ENCODE results near the gene TMLHE. TPM values are rescaled to one million over a fixed set of nuclear protein-coding genes. Genes with fewer than 3 reads are reported as not detected.
"Not testable (repeated sequence)": the region's sequence is repeated elsewhere in the genome, so short reads cannot be mapped to it uniquely, and the experiment has no call there.

Gene TMLHE
- total and polyA plus RNA-seq, 2 of the 13 experiments (the other 11 are each of a cell fraction or from before 2014, with no cell fraction given), result 12.5 to 14.2 TPM

- intact Hi-C loops (cut with micrococcal nuclease; ENCODE audit: unreplicated experiment), result no loop called here
- no peak overlapping the region for H3K4me3 ChIP-seq (replicated peaks in 1 of 3; ENCODE audit: insufficient read depth in 1 of 3, low read depth in 2 of 3, low read length in 3 of 3)
- in situ Hi-C loops (cut with HindIII; ENCODE audit: extremely low pct_ligation_motif_present, low pct_unique_long_range_greater_than_20kb), result no loop called here
- no peaks in the 10 kb centered on the region for H3K4me1 ChIP-seq (ENCODE audit: insufficient read depth, low read length)
- no peaks in the 10 kb centered on the region for H4K20me1 ChIP-seq (ENCODE audit: insufficient read depth, low read length)
- no peaks in the 10 kb centered on the region for H3K9me3 ChIP-seq (ENCODE audit: low read length)
- BruUV-seq (replicated peaks), result no TSS peak
- no peaks in the 10 kb centered on the region for H3K36me3 ChIP-seq (replicated peaks in 1 of 2; ENCODE audit: control insufficient read depth in 1 of 2, insufficient read depth in 2 of 2, low read length in 2 of 2)
- CTCF ChIA-PET (ENCODE audit: low intra/inter-chr PET ratio, low total read pairs), result no interaction called here
- H3K4me2 ChIP-seq (ENCODE audit: low read depth, low read length), result no peak overlapping the region
- H3K27me3 ChIP-seq (ENCODE audit: control insufficient read depth in 1 of 2, insufficient read depth in 2 of 2, low read length in 2 of 2), result no peaks in the 10 kb centered on the region
- POLR2A ChIA-PET, result no interaction called here
- no peaks in the 10 kb centered on the region for H3K79me2 ChIP-seq (ENCODE audit: insufficient read depth, low read length)
- H2AFZ ChIP-seq (ENCODE audit: low read length), result no peak overlapping the region
- DNase-seq (ENCODE audit: low spot score) (no peak), FAIRE-seq (no peak), ATAC-seq (no peak)
- TF ChIP-seq ZNF572 (CRISPR knock-in tag; IDR thresholded peaks at IDR 0.05) (no peak), ZNF354B (CRISPR knock-in tag; IDR thresholded peaks at IDR 0.05) (no peak), TEF (CRISPR knock-in tag; IDR thresholded peaks at IDR 0.05) (no peak), CC2D1A (CRISPR knock-in tag; IDR thresholded peaks at IDR 0.05) (no peak)
- H3K9ac ChIP-seq (ENCODE audit: insufficient read depth, low read depth, low read length), result no peak overlapping the region
- no peak overlapping the region for H3K27ac ChIP-seq (ENCODE audit: extremely low read length, insufficient read depth, low read length)
Measured at GRCh38 chrX:155505296-155505695, 107.5 kb downstream of the TMLHE start.

- POLR2A ChIA-PET; intact Hi-C loops (cut with micrococcal nuclease; ENCODE audit: unreplicated experiment); BruUV-seq (replicated peaks); H4K20me1 ChIP-seq (ENCODE audit: insufficient read depth, low read length); CTCF ChIA-PET (ENCODE audit: low intra/inter-chr PET ratio, low total read pairs); H3K36me3 ChIP-seq (replicated peaks in 1 of 2; ENCODE audit: control insufficient read depth in 1 of 2, insufficient read depth in 2 of 2, low read length in 2 of 2); H3K27ac ChIP-seq (ENCODE audit: extremely low read length, insufficient read depth, low read length); H2AFZ ChIP-seq (ENCODE audit: low read length); DNase-seq (ENCODE audit: low spot score); ATAC-seq; H3K79me2 ChIP-seq (ENCODE audit: insufficient read depth, low read length); H3K27me3 ChIP-seq (ENCODE audit: control insufficient read depth in 1 of 2, insufficient read depth in 2 of 2, low read length in 2 of 2); FAIRE-seq; in situ Hi-C loops (cut with HindIII; ENCODE audit: extremely low pct_ligation_motif_present, low pct_unique_long_range_greater_than_20kb); H3K4me2 ChIP-seq (ENCODE audit: low read depth, low read length); H3K9me3 ChIP-seq (ENCODE audit: low read length); H3K9ac ChIP-seq (ENCODE audit: insufficient read depth, low read depth, low read length); H3K4me3 ChIP-seq (replicated peaks in 1 of 3; ENCODE audit: insufficient read depth in 1 of 3, low read depth in 2 of 3, low read length in 3 of 3); H3K4me1 ChIP-seq (ENCODE audit: insufficient read depth, low read length): not testable (repeated sequence)
- WGBS (ENCODE audit: low lambda C conversion rate), result no CpG with 5 or more reads among the region's 2 CpGs
Measured at GRCh38 chrX:155495134-155495533, 117.6 kb downstream of the TMLHE start.

GRCh38 chrX:155491421-155491820, 121.3 kb downstream of the TMLHE start:
- H2AFZ ChIP-seq (ENCODE audit: low read length); H3K4me2 ChIP-seq (ENCODE audit: low read depth, low read length); CTCF ChIA-PET (ENCODE audit: low intra/inter-chr PET ratio, low total read pairs); intact Hi-C loops (cut with micrococcal nuclease; ENCODE audit: unreplicated experiment); H3K9me3 ChIP-seq (ENCODE audit: low read length); H3K27ac ChIP-seq (ENCODE audit: extremely low read length, insufficient read depth, low read length); H4K20me1 ChIP-seq (ENCODE audit: insufficient read depth, low read length); H3K4me3 ChIP-seq (replicated peaks in 1 of 3; ENCODE audit: insufficient read depth in 1 of 3, low read depth in 2 of 3, low read length in 3 of 3); H3K79me2 ChIP-seq (ENCODE audit: insufficient read depth, low read length); H3K9ac ChIP-seq (ENCODE audit: insufficient read depth, low read depth, low read length); BruUV-seq (replicated peaks); H3K36me3 ChIP-seq (replicated peaks in 1 of 2; ENCODE audit: control insufficient read depth in 1 of 2, insufficient read depth in 2 of 2, low read length in 2 of 2); H3K4me1 ChIP-seq (ENCODE audit: insufficient read depth, low read length); ATAC-seq; POLR2A ChIA-PET; in situ Hi-C loops (cut with HindIII; ENCODE audit: extremely low pct_ligation_motif_present, low pct_unique_long_range_greater_than_20kb); DNase-seq (ENCODE audit: low spot score); FAIRE-seq; H3K27me3 ChIP-seq (ENCODE audit: control insufficient read depth in 1 of 2, insufficient read depth in 2 of 2, low read length in 2 of 2): not testable (repeated sequence)
- WGBS (ENCODE audit: low lambda C conversion rate), result 100% methylated on average over 1 of the region's 3 CpGs

- CTCF ChIA-PET (ENCODE audit: low intra/inter-chr PET ratio, low total read pairs); FAIRE-seq; H3K9ac ChIP-seq (ENCODE audit: insufficient read depth, low read depth, low read length): not testable (repeated sequence)
Measured at GRCh38 chrX:155477136-155477535, 135.6 kb downstream of the TMLHE start.

More at GRCh38 chrX:155477136-155477535, 135.6 kb downstream of the TMLHE start:
- intact Hi-C loops (cut with micrococcal nuclease; ENCODE audit: unreplicated experiment); H2AFZ ChIP-seq (ENCODE audit: low read length); H4K20me1 ChIP-seq (ENCODE audit: insufficient read depth, low read length); H3K4me1 ChIP-seq (ENCODE audit: insufficient read depth, low read length); H3K4me3 ChIP-seq (replicated peaks in 1 of 3; ENCODE audit: insufficient read depth in 1 of 3, low read depth in 2 of 3, low read length in 3 of 3); H3K36me3 ChIP-seq (replicated peaks in 1 of 2; ENCODE audit: control insufficient read depth in 1 of 2, insufficient read depth in 2 of 2, low read length in 2 of 2); ATAC-seq; DNase-seq (ENCODE audit: low spot score); H3K27me3 ChIP-seq (ENCODE audit: control insufficient read depth in 1 of 2, insufficient read depth in 2 of 2, low read length in 2 of 2); BruUV-seq (replicated peaks); H3K9me3 ChIP-seq (ENCODE audit: low read length); H3K27ac ChIP-seq (ENCODE audit: extremely low read length, insufficient read depth, low read length); POLR2A ChIA-PET; H3K4me2 ChIP-seq (ENCODE audit: low read depth, low read length); H3K79me2 ChIP-seq (ENCODE audit: insufficient read depth, low read length); in situ Hi-C loops (cut with HindIII; ENCODE audit: extremely low pct_ligation_motif_present, low pct_unique_long_range_greater_than_20kb): not testable (repeated sequence)
- no CpG with 5 or more reads among the region's 7 CpGs for WGBS (ENCODE audit: low lambda C conversion rate)
